Kidney epithelial cell (primary cell): ENCODE measurements around the gene FBXO38. TPM values are rescaled to one million over a fixed set of nuclear protein-coding genes. Genes with fewer than 3 reads are reported as not detected.

ENCODE experiments used
- DNase-seq: peaks from one replicate; pipeline ENCODE4 v3.0.0-alpha.2; 2010; ENCODE audit warnings: low read depth
- H3K27me3 ChIP-seq: 2 replicates; pipeline ENCODE4 v1.6.0; 2011; ENCODE audit warnings: low read length; ENCODE audit not compliant: control insufficient read depth, insufficient read depth
- H3K36me3 ChIP-seq: 2 replicates; pipeline ENCODE4 v1.5.1; 2011; ENCODE audit warnings: low read length; ENCODE audit not compliant: control insufficient read depth, insufficient read depth
- H3K4me3 ChIP-seq: 2 replicates; pipeline ENCODE4 v1.5.1; 2011; ENCODE audit warnings: low read depth, mild to moderate bottlenecking, control low read depth, low read length
- CTCF ChIP-seq: IDR thresholded peaks from 2 replicates; pipeline ENCODE4 v1.5.1; 2011; ENCODE audit warnings: mild to moderate bottlenecking, moderate library complexity, low read length, control low read depth, inconsistent platforms; ENCODE audit not compliant: insufficient read depth, poor library complexity, severe bottlenecking
- total RNA-seq: library from RNA; depleted of rRNA; stranded (reverse); fragments of >200 nt; gene quantifications from 2 replicates; pipeline ENCODE4 v1.2.3, GENCODE V29; 2015

Gene FBXO38
- total RNA-seq, 1 donor from 2014 or later: 33.1 TPM

- DNase-seq: no peak
- H3K36me3 ChIP-seq: no peaks in the 10 kb centered on the region
- TF ChIP-seq CTCF: no peak
- H3K4me3 ChIP-seq: no peak overlapping the region
- H3K27me3 ChIP-seq: no peaks in the 10 kb centered on the region
These were observed 15.5 kb upstream of the FBXO38 start for GRCh38 chr5:148368299-148368698.

GRCh38 chr5:148372166-148372725, 11.5 kb upstream of the FBXO38 start:
- no peaks in the 10 kb centered on the region for H3K36me3 ChIP-seq
- TF ChIP-seq CTCF: no peak
- no peak overlapping the region for H3K4me3 ChIP-seq
- no peak for DNase-seq
- H3K27me3 ChIP-seq: no peaks in the 10 kb centered on the region

GRCh38 chr5:148372893-148373292, 10.9 kb upstream of the FBXO38 start:
- no peaks in the 10 kb centered on the region for H3K36me3 ChIP-seq
- TF ChIP-seq CTCF: no peak
- no peak for DNase-seq
- H3K4me3 ChIP-seq: no peak overlapping the region
- H3K27me3 ChIP-seq: no peaks in the 10 kb centered on the region

GRCh38 chr5:148374690-148375360, 8.9 kb upstream of the FBXO38 start:
- H3K27me3 ChIP-seq: no peaks in the 10 kb centered on the region
- no peaks in the 10 kb centered on the region for H3K36me3 ChIP-seq
- H3K4me3 ChIP-seq: no peak overlapping the region
- peak; percentile 85 for TF ChIP-seq CTCF
- DNase-seq: peak; percentile 21

- Histone ChIP-seq H3K36me3 (no peaks in the 10 kb centered on the region), H3K4me3 (no peak overlapping the region), H3K27me3 (no peaks in the 10 kb centered on the region)
- TF ChIP-seq CTCF: no peak
- DNase-seq: no peak
These were observed 7.6 kb upstream of the FBXO38 start for GRCh38 chr5:148376198-148376597.

GRCh38 chr5:148378670-148379069, 5.1 kb upstream of the FBXO38 start:
- no peak for TF ChIP-seq CTCF
- no peak for DNase-seq
- Histone ChIP-seq H3K27me3 (no peaks in the 10 kb centered on the region), H3K4me3 (no peak overlapping the region), H3K36me3 (no peaks in the 10 kb centered on the region)
